GM19372 (cell line): Measurements from ENCODE around the gene SERINC1.

Source experiments
- ATAC-seq: cut with Tn5 transposase; IDR thresholded peaks from one replicate; pipeline ENCODE4 v1.9.1; 2021; ENCODE audit warnings: mild to moderate bottlenecking, low read depth, moderate library complexity; ENCODE audit not compliant: unreplicated experiment

Gene SERINC1

DNA sequence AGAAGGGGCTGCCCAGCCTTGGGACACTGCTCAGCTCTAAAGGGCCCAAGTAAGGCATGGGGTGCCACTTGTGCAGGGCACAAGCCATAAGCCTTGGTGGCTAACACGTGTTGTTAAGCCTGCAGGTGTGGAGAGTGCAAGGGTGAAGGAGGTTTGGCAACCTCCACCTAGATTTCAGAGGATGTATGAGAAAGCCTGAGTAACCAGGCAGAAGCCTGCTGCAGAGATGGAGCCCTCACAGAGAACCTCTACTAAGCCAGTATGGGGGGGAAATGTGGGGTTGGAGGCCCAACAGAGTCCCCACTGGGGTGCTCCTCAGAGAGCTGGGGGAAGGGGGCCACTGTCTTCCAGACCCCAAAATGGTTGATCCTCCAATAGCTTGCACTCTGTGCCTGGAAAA is 32.6 kb downstream of the SERINC1 start:
- no peak for ATAC-seq

DNA sequence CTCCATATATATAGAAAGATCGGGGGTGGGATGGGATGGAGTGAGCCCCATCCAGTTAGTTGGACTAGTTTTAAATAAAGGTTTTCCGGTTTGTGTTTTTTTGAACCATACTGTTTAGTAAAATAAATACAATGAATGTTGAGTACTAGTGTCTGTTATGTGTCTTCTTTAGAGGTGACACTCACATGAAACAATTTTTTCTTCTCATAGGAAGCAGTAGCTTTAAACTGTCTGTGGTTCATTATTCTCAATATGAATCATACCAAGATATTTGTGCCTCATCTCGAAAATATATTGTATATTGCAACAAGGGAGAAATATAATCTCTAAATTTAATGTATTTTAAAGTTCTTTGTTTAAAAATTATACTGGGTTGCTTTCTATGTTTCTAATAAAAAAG is 38.8 kb downstream of the SERINC1 start:
- ATAC-seq: peak; percentile 57

DNA sequence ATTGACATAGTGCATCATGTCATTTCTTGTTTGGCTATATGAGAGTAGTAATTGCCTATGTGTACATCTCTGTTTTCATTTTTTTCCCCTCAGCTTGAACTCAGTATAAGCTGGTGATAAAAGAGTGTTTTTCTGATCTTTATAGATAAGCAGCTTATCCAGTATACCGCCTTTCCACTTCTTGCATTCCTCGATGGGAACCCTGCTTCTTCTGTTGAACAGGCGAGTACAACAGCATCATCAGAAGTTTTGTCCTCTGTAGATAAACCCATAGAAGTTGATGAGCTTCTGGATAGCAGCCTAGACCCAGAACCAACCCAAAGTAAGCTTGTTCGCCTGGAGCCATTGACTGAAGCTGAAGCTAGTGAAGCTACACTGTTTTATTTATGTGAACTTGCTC is 39.8 kb downstream of the SERINC1 start:
- ATAC-seq: no peak

DNA sequence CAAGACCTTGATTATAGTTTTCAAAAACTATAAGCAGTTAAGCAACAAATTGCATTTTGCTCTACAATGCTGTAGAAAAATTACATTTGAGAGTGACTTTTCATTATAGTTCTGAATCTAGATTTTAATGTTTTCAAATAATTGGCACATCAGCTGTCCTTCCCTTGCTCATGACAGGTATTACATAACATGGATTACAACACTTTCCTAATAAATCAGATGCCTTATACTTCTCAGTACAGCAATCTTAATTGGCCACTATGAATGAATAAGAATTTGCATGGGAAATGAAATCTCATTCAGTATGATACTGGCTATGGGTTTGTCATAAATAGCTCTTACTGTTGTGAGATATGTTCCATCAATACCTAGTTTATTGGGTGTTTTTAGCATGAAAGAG is 42.3 kb downstream of the SERINC1 start:
- ATAC-seq: no peak

- ATAC-seq: no peak
These were observed 42.8 kb downstream of the SERINC1 start for GRCh38 chr6:122428781-122429180.

DNA sequence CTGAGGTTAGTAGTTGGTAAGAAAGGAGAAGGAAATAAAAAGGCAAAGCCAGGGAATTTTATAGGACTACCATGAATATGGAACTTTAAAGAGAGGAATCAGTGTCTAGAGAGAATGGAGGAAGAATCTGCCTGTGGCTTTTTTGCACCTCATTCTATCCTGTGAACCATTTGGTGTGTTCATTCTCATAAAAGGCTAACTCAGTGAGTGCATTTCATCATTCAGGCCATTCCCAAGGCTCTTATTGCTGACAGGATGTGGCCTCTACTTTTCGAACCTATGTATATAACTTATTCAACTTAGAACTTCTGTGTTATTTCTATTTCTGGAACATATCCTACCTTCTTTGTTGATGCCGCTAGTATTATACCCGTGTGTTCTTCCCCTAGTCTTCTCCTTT is 45.0 kb downstream of the SERINC1 start:
- no peak for ATAC-seq

GRCh38 chr6:122423734-122424133 is 47.9 kb downstream of the SERINC1 start:
- no peak for ATAC-seq

GRCh38 chr6:122422614-122423267 is 48.9 kb downstream of the SERINC1 start:
- ATAC-seq: peak; percentile 62

- ATAC-seq: no peak
These were observed 49.6 kb downstream of the SERINC1 start for GRCh38 chr6:122422003-122422402.

- ATAC-seq: no peak
These were observed 54.8 kb downstream of the SERINC1 start for GRCh38 chr6:122416825-122417224.

DNA sequence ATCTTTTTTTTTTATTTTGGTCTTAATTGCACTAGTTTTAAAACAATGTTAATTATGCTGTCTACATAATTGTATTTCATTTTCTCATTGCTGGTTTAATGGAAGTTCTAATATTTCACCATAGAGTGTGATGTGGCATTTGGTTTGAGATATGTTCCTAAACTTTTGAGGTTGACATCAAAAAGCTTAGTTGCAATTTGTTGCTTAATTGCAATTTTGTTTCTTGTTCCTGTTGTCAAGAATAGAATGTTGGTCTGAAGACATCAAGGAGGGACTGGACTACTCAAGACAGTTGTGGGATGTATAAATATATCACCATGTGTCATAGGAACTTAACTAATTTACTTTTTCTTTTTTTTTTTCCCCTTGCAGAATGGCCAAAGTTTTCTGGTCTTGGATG is 59.6 kb downstream of the SERINC1 start:
- no peak for ATAC-seq

DNA sequence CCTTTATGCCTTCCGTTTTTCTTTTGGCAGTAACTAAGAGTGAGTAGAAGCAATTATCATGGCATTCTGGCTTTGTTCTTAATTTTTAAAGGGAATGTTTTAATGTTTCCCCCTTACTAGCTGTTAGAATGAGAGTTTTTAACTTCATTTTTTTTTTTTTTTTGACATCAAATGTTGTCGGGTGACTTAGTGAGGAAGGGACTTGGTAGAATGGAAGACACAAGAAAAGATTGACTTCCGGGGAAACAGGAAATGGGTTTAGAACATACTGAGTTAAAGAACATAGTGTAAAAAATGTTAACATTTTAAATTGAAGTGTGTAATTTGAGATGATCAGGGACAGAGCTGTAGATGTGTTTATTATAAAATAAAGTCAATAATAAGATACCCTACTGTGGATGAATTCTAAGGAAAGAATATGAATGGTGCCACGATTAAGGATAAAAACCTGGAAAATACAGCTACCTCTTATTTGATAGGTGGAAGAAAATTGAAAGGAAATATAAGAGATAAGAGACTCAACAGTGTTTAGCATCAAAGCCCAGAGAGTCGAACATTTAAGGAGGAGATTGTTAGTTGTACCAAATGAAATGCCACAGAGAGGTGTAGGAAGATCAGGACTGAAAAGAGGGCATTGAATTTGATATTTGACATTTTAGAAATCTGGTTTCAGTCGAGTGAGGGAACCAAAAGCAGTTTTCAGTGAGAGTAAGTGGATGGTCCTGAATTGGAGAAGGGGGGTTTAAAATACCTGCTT is 62.7 kb downstream of the SERINC1 start:
- no peak for ATAC-seq

GRCh38 chr6:122408240-122408639 is 63.4 kb downstream of the SERINC1 start:
- no peak for ATAC-seq

- ATAC-seq: no peak
These were observed 63.9 kb downstream of the SERINC1 start for GRCh38 chr6:122407712-122408111.

DNA sequence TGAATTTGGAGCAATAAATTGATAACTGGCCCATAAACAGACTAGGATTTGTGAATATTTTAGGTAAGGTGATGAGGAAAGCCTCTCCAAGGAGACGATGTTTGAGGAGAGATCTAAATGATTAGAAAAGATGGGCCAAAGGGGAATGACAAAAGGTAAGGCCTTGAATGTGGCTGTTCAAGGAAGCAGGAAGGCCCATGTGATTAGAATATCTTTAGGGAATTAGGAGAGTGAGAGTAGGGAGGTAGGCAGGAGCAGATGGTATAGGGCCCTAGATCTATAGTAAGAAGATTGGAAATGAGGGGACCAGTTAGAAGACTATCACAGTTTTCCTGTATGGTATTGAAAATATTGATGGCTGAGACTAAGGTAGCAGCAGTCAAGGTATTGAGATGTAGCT is 65.4 kb downstream of the SERINC1 start:
- no peak for ATAC-seq

DNA sequence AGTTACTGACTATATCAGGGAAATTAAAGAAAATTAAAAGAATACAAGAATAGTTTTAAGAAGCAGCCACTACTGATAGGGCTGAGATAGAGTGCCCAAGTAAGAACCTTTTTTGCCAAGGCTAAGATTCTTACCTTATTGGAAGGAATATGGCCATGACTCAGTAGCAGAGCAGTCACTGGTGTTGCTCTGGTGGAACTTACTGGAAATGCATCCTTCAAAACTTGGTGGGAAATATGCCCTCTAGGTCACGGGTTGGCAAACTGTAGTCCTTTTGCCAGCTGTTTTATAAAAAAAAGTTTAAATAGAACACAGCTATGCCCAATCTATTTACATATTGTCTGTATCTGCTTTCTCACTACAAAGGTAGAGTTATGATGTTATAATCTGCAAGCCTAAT is 66.2 kb downstream of the SERINC1 start:
- ATAC-seq: no peak

- no peak for ATAC-seq
These were observed 67.2 kb downstream of the SERINC1 start for GRCh38 chr6:122404444-122404843.

DNA sequence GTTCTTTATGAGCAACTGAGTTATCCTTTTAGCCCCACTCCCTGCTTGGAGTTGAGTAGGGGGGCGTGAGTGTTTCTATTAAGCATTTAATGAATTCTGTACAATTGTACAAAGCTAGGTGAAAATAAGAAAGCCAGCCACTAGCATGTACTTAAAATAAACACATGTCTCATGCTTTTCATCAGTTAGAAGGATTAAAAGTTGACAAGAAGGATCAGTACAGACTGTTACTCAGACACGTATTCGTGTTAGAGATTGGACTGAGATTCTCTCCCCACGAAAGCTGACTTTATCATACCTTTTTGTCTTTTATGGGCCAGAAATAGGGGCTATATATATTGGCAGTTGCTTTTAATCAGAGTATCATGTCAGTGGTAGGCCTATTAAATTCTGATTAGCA is 70.5 kb downstream of the SERINC1 start:
- ATAC-seq: no peak

DNA sequence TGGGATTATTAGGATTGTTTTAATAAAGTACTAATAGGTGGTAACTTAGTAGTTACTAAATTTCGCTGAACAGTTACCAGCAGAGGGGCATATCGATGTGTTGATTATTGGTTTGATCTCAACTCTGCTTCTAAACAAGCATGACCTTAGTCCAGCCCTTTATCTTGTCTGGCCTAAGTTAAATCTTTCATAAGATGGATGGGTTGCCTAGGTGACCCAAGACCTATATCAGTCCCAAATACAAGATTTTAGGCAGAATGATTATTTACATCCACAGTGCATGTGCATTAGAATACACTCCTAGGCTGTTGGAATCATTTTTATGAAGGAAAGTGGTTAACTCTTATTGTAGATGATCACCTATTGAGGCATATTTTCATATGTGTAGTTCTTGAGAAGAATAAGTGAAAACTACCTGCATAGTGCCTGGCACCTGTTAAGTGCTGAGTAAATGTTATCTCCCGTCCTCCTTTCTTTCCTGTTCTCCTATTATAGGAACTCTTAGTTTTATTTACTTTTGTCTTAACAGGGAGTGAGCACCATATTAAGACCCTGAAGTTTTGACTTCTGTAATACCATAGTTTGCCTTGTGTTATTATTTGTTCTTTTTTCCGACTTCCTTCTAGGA is 71.0 kb downstream of the SERINC1 start:
- ATAC-seq: no peak

- ATAC-seq: peak; percentile 17
These were observed 71.5 kb downstream of the SERINC1 start for GRCh38 chr6:122400121-122400450.

DNA sequence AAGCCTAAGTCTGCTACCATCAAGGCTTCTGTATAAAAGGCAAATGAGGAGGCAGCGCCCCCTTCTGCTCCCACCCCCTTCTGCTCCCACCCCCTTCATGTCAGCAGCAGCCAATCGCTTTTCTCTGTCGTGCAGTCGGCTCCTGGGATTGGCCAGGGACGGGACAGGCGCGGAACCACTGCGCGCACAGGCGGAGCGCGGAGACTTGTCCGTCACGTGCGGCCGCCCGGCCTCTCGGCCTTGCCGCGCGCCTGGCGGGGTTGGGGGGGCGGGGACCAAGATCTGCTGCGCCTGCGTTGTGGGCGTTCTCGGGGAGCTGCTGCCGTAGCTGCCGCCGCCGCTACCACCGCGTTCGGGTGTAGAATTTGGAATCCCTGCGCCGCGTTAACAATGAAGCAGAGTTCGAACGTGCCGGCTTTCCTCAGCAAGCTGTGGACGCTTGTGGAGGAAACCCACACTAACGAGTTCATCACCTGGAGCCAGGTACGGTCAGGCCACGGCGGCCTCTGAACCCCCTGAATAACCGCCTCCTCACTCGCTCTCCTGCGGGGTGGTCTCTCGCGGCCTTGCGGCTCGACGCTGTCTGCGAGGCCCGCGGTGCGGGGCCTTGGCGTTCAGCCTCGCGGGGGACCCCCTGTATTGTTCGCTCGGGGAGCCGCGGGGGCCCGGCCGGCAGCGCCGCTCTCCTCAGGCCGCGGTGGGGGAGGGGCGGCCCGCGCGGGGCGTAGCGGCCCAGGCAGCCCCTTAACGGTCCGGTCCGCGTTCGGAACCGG is 72.1 kb downstream of the SERINC1 start, which contains the start of gene HSF2:
Gene HSF2 (plus strand): TSS at position 305 of the 773 bp plus-strand sequence. CDS start 86 bp downstream, at position 391.
- peak; percentile 98 for ATAC-seq
